H9 (cell line): Measurements from ENCODE around the gene MDGA2. TPM values are rescaled to one million over a fixed set of nuclear protein-coding genes. Genes with fewer than 3 reads are reported as not detected.

ENCODE experiments used
- DNase-seq: peaks from one replicate; pipeline ENCODE4 v3.0.0-alpha.2; 2017
- H2AFZ ChIP-seq: one replicate; pipeline ENCODE4 v1.6.1; 2013; ENCODE audit warnings: mild to moderate bottlenecking, low read length, control low read depth, moderate library complexity
- H2AK5ac ChIP-seq: 2 replicates; pipeline ENCODE4 v1.6.1; 2013; ENCODE audit warnings: low read length, control low read depth, mixed read lengths; ENCODE audit not compliant: insufficient read length
- H2BK120ac ChIP-seq: one replicate; pipeline ENCODE4 v1.6.1; 2013; ENCODE audit warnings: low read depth, mild to moderate bottlenecking, low read length, control low read depth, inconsistent platforms; ENCODE audit not compliant: poor library complexity, severe bottlenecking
- H2BK12ac ChIP-seq: 2 replicates; pipeline ENCODE4 v1.6.1; 2013; ENCODE audit warnings: low read length, control low read depth, mixed read lengths, low read depth; ENCODE audit not compliant: insufficient read length
- H2BK15ac ChIP-seq: 2 replicates; pipeline ENCODE4 v1.6.1; 2013; ENCODE audit warnings: low read depth, low read length, control low read depth
- H2BK20ac ChIP-seq: one replicate; pipeline ENCODE4 v1.6.1; 2013; ENCODE audit warnings: low read depth, mild to moderate bottlenecking, low read length, control low read depth, inconsistent platforms; ENCODE audit not compliant: poor library complexity, severe bottlenecking
- H2BK5ac ChIP-seq: 2 replicates; pipeline ENCODE4 v1.6.1; 2013; ENCODE audit warnings: low read length, control low read depth, mixed read lengths; ENCODE audit not compliant: insufficient read length
- H3K14ac ChIP-seq: 2 replicates; pipeline ENCODE4 v1.6.1; 2013; ENCODE audit warnings: low read length, control low read depth; ENCODE audit not compliant: insufficient read depth
- H3K18ac ChIP-seq: 2 replicates; pipeline ENCODE4 v1.6.1; 2013; ENCODE audit warnings: low read depth, mild to moderate bottlenecking, mixed read lengths, low read length, control low read depth; ENCODE audit not compliant: insufficient read length
- H3K23ac ChIP-seq: 2 replicates; pipeline ENCODE4 v1.6.1; 2013; ENCODE audit warnings: low read length, control low read depth, mixed read lengths, low read depth; ENCODE audit not compliant: insufficient read length
- H3K23me2 ChIP-seq: 2 replicates; pipeline ENCODE4 v1.6.1; 2013; ENCODE audit warnings: low read depth, mild to moderate bottlenecking, mixed read lengths, low read length, control low read depth; ENCODE audit not compliant: insufficient read length, poor library complexity, severe bottlenecking
- H3K27ac ChIP-seq: 2 replicates; pipeline ENCODE4 v1.5.1; 2013; ENCODE audit warnings: low read length, control low read depth, mixed read lengths, low read depth; ENCODE audit not compliant: insufficient read length
- H3K27me3 ChIP-seq: 2 replicates; pipeline ENCODE4 v1.6.1; 2013; ENCODE audit warnings: low read length, control low read depth, inconsistent platforms; ENCODE audit not compliant: insufficient read depth
- H3K4ac ChIP-seq: 2 replicates; pipeline ENCODE4 v1.6.1; 2013; ENCODE audit warnings: low read depth, mild to moderate bottlenecking, control low read depth, inconsistent platforms, low read length, moderate library complexity
- H3K4me1 ChIP-seq: 2 replicates; pipeline ENCODE4 v1.6.1; 2013; ENCODE audit warnings: low read length, control low read depth, inconsistent platforms; ENCODE audit not compliant: insufficient read depth
- H3K4me2 ChIP-seq: 2 replicates; pipeline ENCODE4 v1.6.1; 2013; ENCODE audit warnings: low read length, control low read depth, mixed read lengths; ENCODE audit not compliant: insufficient read length, insufficient read depth
- H3K56ac ChIP-seq: 2 replicates; pipeline ENCODE4 v1.6.1; 2013; ENCODE audit warnings: low read depth, mild to moderate bottlenecking, mixed read lengths, low read length, control low read depth; ENCODE audit not compliant: insufficient read length
- H3K79me1 ChIP-seq: 2 replicates; pipeline ENCODE4 v1.6.1; 2013; ENCODE audit warnings: low read depth, mild to moderate bottlenecking, moderate library complexity, low read length, control low read depth, inconsistent platforms; ENCODE audit not compliant: insufficient read depth, poor library complexity, severe bottlenecking
- H3K79me2 ChIP-seq: 2 replicates; pipeline ENCODE4 v1.6.1; 2013; ENCODE audit warnings: low read length, control low read depth, inconsistent platforms; ENCODE audit not compliant: insufficient read depth
- H3K9ac ChIP-seq: 2 replicates; pipeline ENCODE4 v1.6.1; 2013; ENCODE audit warnings: low read length, control low read depth, mixed read lengths; ENCODE audit not compliant: insufficient read length; ENCODE audit errors: extremely low read depth
- H3K9me3 ChIP-seq: one replicate; pipeline ENCODE4 v1.6.1; 2013; ENCODE audit warnings: low read depth, low read length, inconsistent platforms; ENCODE audit not compliant: control insufficient read depth
- H3T11ph ChIP-seq: one replicate; pipeline ENCODE4 v1.6.1; 2013; ENCODE audit warnings: mild to moderate bottlenecking, low read length, control low read depth, inconsistent platforms
- H4K20me1 ChIP-seq: one replicate; pipeline ENCODE4 v1.6.1; 2013; ENCODE audit not compliant: control insufficient read depth, insufficient read length, insufficient read depth
- H4K5ac ChIP-seq: 2 replicates; pipeline ENCODE4 v1.6.1; 2013; ENCODE audit warnings: low read depth, mild to moderate bottlenecking, mixed read lengths, low read length, control low read depth; ENCODE audit not compliant: insufficient read length
- H4K8ac ChIP-seq: replicated peaks from 2 replicates; pipeline ENCODE4 v1.6.1; 2013; ENCODE audit warnings: low read length, control low read depth, mixed read lengths, low read depth; ENCODE audit not compliant: insufficient read length
- H4K91ac ChIP-seq: 2 replicates; pipeline ENCODE4 v1.6.1; 2013; ENCODE audit warnings: low read depth, mild to moderate bottlenecking, moderate library complexity, mixed read lengths, low read length, control low read depth; ENCODE audit not compliant: insufficient read length
- H3K27ac Mint-ChIP-seq, 3 experiments: 2 replicates in 2 of 3; 3 replicates in 1 of 3; pipeline ENCODE4 v1.8.0; 2020 to 2021; ENCODE audit warnings: mixed read lengths in 3 of 3, mild to moderate bottlenecking in 1 of 3, moderate library complexity in 1 of 3
- H3K27me3 Mint-ChIP-seq: 2 replicates; pipeline ENCODE4 v1.8.0; 2021; ENCODE audit warnings: low read depth, mild to moderate bottlenecking, moderate library complexity, mixed read lengths
- H3K36me3 Mint-ChIP-seq, 3 experiments: 2 replicates in 2 of 3; 3 replicates in 1 of 3; pipeline ENCODE4 v1.8.0; 2020 to 2021; ENCODE audit warnings: low read depth in 3 of 3, mixed read lengths in 3 of 3; ENCODE audit not compliant: insufficient read depth in 1 of 3
- H3K4me1 Mint-ChIP-seq, 2 experiments: 2 replicates each; pipeline ENCODE4 v1.8.0; 2020; ENCODE audit warnings: mixed read lengths in 2 of 2
- H3K4me3 Mint-ChIP-seq, 2 experiments: 2 replicates in 1 of 2; 3 replicates in 1 of 2; pipeline ENCODE4 v1.8.0; 2020 to 2021; ENCODE audit warnings: mild to moderate bottlenecking in 2 of 2, mixed read lengths in 2 of 2, moderate library complexity in 1 of 2
- H3K9me3 Mint-ChIP-seq, 2 experiments: 2 replicates in 1 of 2; 3 replicates in 1 of 2; pipeline ENCODE4 v1.8.0; 2020; ENCODE audit warnings: mild to moderate bottlenecking in 2 of 2, mixed read lengths in 2 of 2, moderate library complexity in 1 of 2
- WGBS: extraction: QIAGEN DNeasy Blood & Tissue Kit; methylation state at CpG from one replicate; pipeline ENCODE4 v1.1.7; 2013; ENCODE audit warnings: missing lambda C conversion rate, low lambda C conversion rate, mixed read lengths; ENCODE audit not compliant: insufficient read length; ENCODE audit errors: extremely low coverage; 5-methylcytosine and 5-hydroxymethylcytosine counted together
- total RNA-seq: library from RNA; stranded (reverse); gene quantifications from 2 replicates; pipeline ENCODE4 v1.2.1, GENCODE V29; 2021
- TF ChIP-seq, protein P1 (sequence below): fragments of 200-600 bp; sonication (generic); conservative IDR thresholded peaks from 3 replicates; pipeline ENCODE4 v1.8.0; 2021; ENCODE audit warnings: antibody characterized with exemption, mild to moderate bottlenecking

The MDGA2 gene
- total RNA-seq, 1 experiment from 2014 or later: 1.9 TPM

DNA sequence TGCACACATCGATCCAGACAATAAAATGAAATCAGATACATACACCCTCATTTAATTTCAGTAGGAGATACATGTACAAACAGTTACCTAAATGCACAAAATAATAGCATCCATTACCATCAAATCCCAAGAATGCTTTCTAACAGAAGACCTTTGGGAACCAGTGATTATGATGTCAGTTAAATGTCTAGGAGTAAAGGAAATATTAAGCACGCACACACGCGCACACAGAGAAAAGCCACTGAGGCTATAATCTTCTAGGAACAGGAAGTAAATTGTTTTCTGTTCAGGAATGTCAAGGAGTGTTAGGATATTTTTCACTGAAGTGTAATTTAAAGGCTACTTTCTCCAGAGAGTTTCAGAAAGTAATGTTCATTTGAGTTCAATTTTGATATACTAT, 250.1 kb downstream of the MDGA2 start:
- WGBS: no CpG with 5 or more reads among the region's 4 CpGs
- Mint-ChIP-seq H3K4me3 (no peak overlapping the region), H3K4me1 (peaks cover 25 to 29% of the 10 kb centered on the region in 2 experiments), H3K36me3 (no peaks in the 10 kb centered on the region; a peak in 1 of 7 replicates), H3K27ac (no peak overlapping the region), H3K27me3 (no peaks in the 10 kb centered on the region), H3K9me3 (no peaks in the 10 kb centered on the region)
- Histone ChIP-seq H2BK120ac (no peak overlapping the region), H3K27me3 (no peaks in the 10 kb centered on the region), H4K5ac (no peak overlapping the region), H3K18ac (no peak overlapping the region), H3K4me1 (no peaks in the 10 kb centered on the region), H3K79me1 (no peaks in the 10 kb centered on the region), H3K9me3 (no peaks in the 10 kb centered on the region), H2BK5ac (no peak overlapping the region), H3K4ac (no peak overlapping the region), H3T11ph (no peak overlapping the region), H3K23ac (no peak overlapping the region), H3K56ac (no peak overlapping the region), H4K20me1 (no peaks in the 10 kb centered on the region), H4K91ac (no peak overlapping the region), H2BK15ac (no peak overlapping the region), H3K9ac (no peak overlapping the region), H3K14ac (no peak overlapping the region), H3K4me2 (no peak overlapping the region), H2AK5ac (no peak overlapping the region), H2BK12ac (no peak overlapping the region), H3K79me2 (no peaks in the 10 kb centered on the region), H4K8ac (no peak overlapping the region), H2AFZ (no peak overlapping the region), H3K23me2 (no peaks in the 10 kb centered on the region), H3K27ac (no peak overlapping the region), H2BK20ac (no peak overlapping the region)
- TF ChIP-seq, protein P1, sequence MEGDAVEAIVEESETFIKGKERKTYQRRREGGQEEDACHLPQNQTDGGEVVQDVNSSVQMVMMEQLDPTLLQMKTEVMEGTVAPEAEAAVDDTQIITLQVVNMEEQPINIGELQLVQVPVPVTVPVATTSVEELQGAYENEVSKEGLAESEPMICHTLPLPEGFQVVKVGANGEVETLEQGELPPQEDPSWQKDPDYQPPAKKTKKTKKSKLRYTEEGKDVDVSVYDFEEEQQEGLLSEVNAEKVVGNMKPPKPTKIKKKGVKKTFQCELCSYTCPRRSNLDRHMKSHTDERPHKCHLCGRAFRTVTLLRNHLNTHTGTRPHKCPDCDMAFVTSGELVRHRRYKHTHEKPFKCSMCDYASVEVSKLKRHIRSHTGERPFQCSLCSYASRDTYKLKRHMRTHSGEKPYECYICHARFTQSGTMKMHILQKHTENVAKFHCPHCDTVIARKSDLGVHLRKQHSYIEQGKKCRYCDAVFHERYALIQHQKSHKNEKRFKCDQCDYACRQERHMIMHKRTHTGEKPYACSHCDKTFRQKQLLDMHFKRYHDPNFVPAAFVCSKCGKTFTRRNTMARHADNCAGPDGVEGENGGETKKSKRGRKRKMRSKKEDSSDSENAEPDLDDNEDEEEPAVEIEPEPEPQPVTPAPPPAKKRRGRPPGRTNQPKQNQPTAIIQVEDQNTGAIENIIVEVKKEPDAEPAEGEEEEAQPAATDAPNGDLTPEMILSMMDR: no peak
- DNase-seq: no peak
